Measurements from ENCODE around the gene MTHFR.

DNA sequence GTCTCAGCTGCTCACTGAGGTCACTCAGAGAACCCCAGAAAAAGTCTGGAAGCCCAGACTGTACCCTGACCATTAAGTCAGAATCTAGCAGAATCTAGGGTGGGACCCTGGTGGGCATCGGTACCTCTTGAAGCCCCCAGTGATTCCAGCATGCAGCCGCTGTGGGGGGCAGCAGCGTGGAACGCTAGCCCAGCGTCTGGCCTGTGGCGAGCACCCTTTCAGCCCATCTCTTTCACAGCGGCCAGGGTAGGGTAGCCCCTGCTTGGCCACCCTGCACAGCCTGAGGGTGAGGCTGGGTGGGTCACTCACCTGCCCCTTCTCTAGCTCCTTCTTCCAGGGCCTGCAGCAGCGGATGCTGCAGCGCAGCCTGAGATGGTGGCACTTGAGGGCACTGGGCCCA lies 27.4 kb downstream of the MTHFR start:
- TF ChIP-seq ARNTL (CRISPR knock-in tag; IDR thresholded peaks at IDR 0.05; ENCODE audit: borderline replicate concordance, low read depth) (no peak), GLIS3 (CRISPR knock-in tag; IDR thresholded peaks at IDR 0.05) (no peak), TOX (CRISPR knock-in tag; IDR thresholded peaks at IDR 0.05; ENCODE audit: borderline replicate concordance) (no peak), CSDC2 (CRISPR knock-in tag; IDR thresholded peaks at IDR 0.05) (no peak), TSHZ2 (CRISPR knock-in tag; IDR thresholded peaks at IDR 0.05) (no peak), ZFP3 (CRISPR knock-in tag; IDR thresholded peaks at IDR 0.05) (no peak), SNAI2 (CRISPR knock-in tag; IDR thresholded peaks at IDR 0.05) (no peak)
- TF ChIP-seq, protein P1, sequence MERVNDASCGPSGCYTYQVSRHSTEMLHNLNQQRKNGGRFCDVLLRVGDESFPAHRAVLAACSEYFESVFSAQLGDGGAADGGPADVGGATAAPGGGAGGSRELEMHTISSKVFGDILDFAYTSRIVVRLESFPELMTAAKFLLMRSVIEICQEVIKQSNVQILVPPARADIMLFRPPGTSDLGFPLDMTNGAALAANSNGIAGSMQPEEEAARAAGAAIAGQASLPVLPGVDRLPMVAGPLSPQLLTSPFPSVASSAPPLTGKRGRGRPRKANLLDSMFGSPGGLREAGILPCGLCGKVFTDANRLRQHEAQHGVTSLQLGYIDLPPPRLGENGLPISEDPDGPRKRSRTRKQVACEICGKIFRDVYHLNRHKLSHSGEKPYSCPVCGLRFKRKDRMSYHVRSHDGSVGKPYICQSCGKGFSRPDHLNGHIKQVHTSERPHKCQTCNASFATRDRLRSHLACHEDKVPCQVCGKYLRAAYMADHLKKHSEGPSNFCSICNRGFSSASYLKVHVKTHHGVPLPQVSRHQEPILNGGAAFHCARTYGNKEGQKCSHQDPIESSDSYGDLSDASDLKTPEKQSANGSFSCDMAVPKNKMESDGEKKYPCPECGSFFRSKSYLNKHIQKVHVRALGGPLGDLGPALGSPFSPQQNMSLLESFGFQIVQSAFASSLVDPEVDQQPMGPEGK (CRISPR knock-in tag; IDR thresholded peaks at IDR 0.05; ENCODE audit: borderline replicate concordance), result no peak
- TF ChIP-seq, protein P2, sequence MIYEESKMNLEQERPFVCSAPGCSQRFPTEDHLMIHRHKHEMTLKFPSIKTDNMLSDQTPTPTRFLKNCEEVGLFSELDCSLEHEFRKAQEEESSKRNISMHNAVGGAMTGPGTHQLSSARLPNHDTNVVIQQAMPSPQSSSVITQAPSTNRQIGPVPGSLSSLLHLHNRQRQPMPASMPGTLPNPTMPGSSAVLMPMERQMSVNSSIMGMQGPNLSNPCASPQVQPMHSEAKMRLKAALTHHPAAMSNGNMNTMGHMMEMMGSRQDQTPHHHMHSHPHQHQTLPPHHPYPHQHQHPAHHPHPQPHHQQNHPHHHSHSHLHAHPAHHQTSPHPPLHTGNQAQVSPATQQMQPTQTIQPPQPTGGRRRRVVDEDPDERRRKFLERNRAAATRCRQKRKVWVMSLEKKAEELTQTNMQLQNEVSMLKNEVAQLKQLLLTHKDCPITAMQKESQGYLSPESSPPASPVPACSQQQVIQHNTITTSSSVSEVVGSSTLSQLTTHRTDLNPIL (CRISPR knock-in tag; IDR thresholded peaks at IDR 0.05; ENCODE audit: low read depth), result no peak
